HepG2 (cell line): ENCODE data around the gene ZNF512B. TPM values are rescaled to one million over a fixed set of nuclear protein-coding genes. Genes with fewer than 3 reads are reported as not detected.

ENCODE experiments used
- ATAC-seq: fragments of 200-7000 bp; cut with Tn5 transposase; 3 replicates; pipeline ENCODE4 v1.9.1; 2020; ENCODE audit warnings: mild to moderate bottlenecking, moderate library complexity
- BruUV-seq: library from RNA; stranded (reverse); fragments of 400-500 nt; replicated peaks from 2 replicates; lab custom pipeline; 2021; lab: Mats Ljungman, UMichigan
- CTCF ChIA-PET: fragments of 300-600 bp; formaldehyde crosslinking; extraction: SDS; loops from one replicate; lab custom pipeline; 2021; ENCODE audit warnings: low total read pairs, inconsistent platforms, low intra/inter-chr PET ratio; lab: Yijun Ruan, JAX
- POLR2A ChIA-PET: fragments of 350-600 bp; sonication (Branson Sonifier 250); formaldehyde crosslinking; loops from one replicate; lab custom pipeline; 2020; ENCODE audit warnings: antibody characterized with exemption, inconsistent platforms; lab: Yijun Ruan, JAX
- DNase-seq: peaks from one replicate; pipeline ENCODE4 v3.0.0-alpha.2; 2015; ENCODE audit warnings: low spot score
- FAIRE-seq: peaks from 3 replicates; lab custom pipeline; 2011; peaks lifted over from hg19 to GRCh38; lab: Jason Lieb, UNC
- H2AFZ ChIP-seq: one replicate; pipeline ENCODE4 v1.6.1; 2011; ENCODE audit warnings: low read length, inconsistent platforms
- H3K27ac ChIP-seq: fragments of 300-600 bp; 3 replicates; pipeline ENCODE4 v1.8.0; 2011; ENCODE audit warnings: mixed run types, mild to moderate bottlenecking, mixed read lengths, low read length, inconsistent platforms; ENCODE audit not compliant: insufficient read depth; ENCODE audit errors: extremely low read length
- H3K27me3 ChIP-seq, 2 experiments: fragments of 200-600 bp in 1 of 2; 2 replicates in 1 of 2; 3 replicates in 1 of 2; pipeline versions ENCODE4 v1.6.0 to v1.8.0; 2011; ENCODE audit warnings: low read length in 2 of 2, mild to moderate bottlenecking in 2 of 2, moderate library complexity in 2 of 2, inconsistent platforms in 1 of 2; ENCODE audit not compliant: insufficient read depth in 2 of 2, control insufficient read depth in 1 of 2
- H3K36me3 ChIP-seq, 2 experiments: fragments of 200-600 bp in 1 of 2; replicated peaks in 1 of 2; 2 replicates in 1 of 2; 3 replicates in 1 of 2; pipeline versions ENCODE4 v1.5.1 to v1.8.0; 2011; ENCODE audit warnings: low read length in 2 of 2, inconsistent platforms in 1 of 2; ENCODE audit not compliant: insufficient read depth in 2 of 2, control insufficient read depth in 1 of 2
- H3K4me1 ChIP-seq: 2 replicates; pipeline ENCODE4 v1.5.1; 2012; ENCODE audit warnings: low read length, inconsistent platforms; ENCODE audit not compliant: insufficient read depth
- H3K4me2 ChIP-seq: 2 replicates; pipeline ENCODE4 v1.6.0; 2011; ENCODE audit warnings: low read depth, low read length, inconsistent platforms
- H3K4me3 ChIP-seq, 3 experiments: fragments of 200-600 bp in 1 of 3; sonication (generic), shearing (Covaris generic) in 1 of 3; replicated peaks in 1 of 3; 2 replicates each; pipeline ENCODE4 v1.5.1; 2011 to 2016; ENCODE audit warnings: low read length in 3 of 3, inconsistent platforms in 2 of 3, low read depth in 2 of 3, mild to moderate bottlenecking in 2 of 3, control low read depth in 1 of 3, mixed read lengths in 1 of 3; ENCODE audit not compliant: insufficient read depth in 1 of 3
- H3K79me2 ChIP-seq: one replicate; pipeline ENCODE4 v1.6.1; 2011; ENCODE audit warnings: low read length, inconsistent platforms; ENCODE audit not compliant: insufficient read depth
- H3K9ac ChIP-seq: 2 replicates; pipeline ENCODE4 v1.6.0; 2011; ENCODE audit warnings: mild to moderate bottlenecking, low read depth, low read length, inconsistent platforms; ENCODE audit not compliant: insufficient read depth
- H3K9me3 ChIP-seq: 2 replicates; pipeline ENCODE4 v1.5.1; 2012; ENCODE audit warnings: mild to moderate bottlenecking, low read length
- H4K20me1 ChIP-seq: 2 replicates; pipeline ENCODE4 v1.6.0; 2011; ENCODE audit warnings: inconsistent platforms, mild to moderate bottlenecking, low read length, moderate library complexity; ENCODE audit not compliant: insufficient read depth
- FOXC1 ChIP-seq: sonication (generic); formaldehyde crosslinking; IDR thresholded peaks from 2 replicates; pipeline ENCODE4 v1.8.0; 2022; ENCODE audit warnings: mild to moderate bottlenecking, missing genetic modification reagents, borderline replicate concordance
- NRL ChIP-seq: sonication (generic); formaldehyde crosslinking; IDR thresholded peaks from 2 replicates; pipeline ENCODE4 v1.5.0; 2020; ENCODE audit warnings: missing genetic modification reagents, mild to moderate bottlenecking, moderate library complexity, borderline replicate concordance
- RAD51 ChIP-seq: fragments of 450-650 bp; IDR thresholded peaks from 2 replicates; pipeline ENCODE4 v1.6.1; 2016; ENCODE audit warnings: borderline replicate concordance
- TBX2 ChIP-seq: sonication (generic); formaldehyde crosslinking; IDR thresholded peaks from 2 replicates; pipeline ENCODE4 v1.5.0; 2020; ENCODE audit warnings: missing genetic modification reagents, mild to moderate bottlenecking, borderline replicate concordance
- TEAD3 ChIP-seq: optimal IDR thresholded peaks from 2 replicates; pipeline ENCODE3; 2016; ENCODE audit warnings: borderline replicate concordance
- ZC3H13 ChIP-seq: sonication (generic); formaldehyde crosslinking; IDR thresholded peaks from 2 replicates; pipeline ENCODE4 v1.8.1; 2023; ENCODE audit warnings: mild to moderate bottlenecking, missing genetic modification reagents, moderate library complexity
- ZNF20 ChIP-seq: sonication (generic); formaldehyde crosslinking; IDR thresholded peaks from 2 replicates; pipeline ENCODE4 v1.4.0; 2020; ENCODE audit warnings: mild to moderate bottlenecking, moderate library complexity, missing genetic modification reagents
- ZNF292 ChIP-seq: sonication (generic); formaldehyde crosslinking; IDR thresholded peaks from 2 replicates; pipeline ENCODE4 v1.8.1; 2022; ENCODE audit warnings: mild to moderate bottlenecking, low read depth, missing genetic modification reagents, borderline replicate concordance
- ZNF343 ChIP-seq: sonication (generic); formaldehyde crosslinking; IDR thresholded peaks from 2 replicates; pipeline ENCODE4 v1.4.0; 2020; ENCODE audit warnings: mild to moderate bottlenecking, missing genetic modification reagents
- ZNF737 ChIP-seq: sonication (generic); formaldehyde crosslinking; IDR thresholded peaks from 2 replicates; pipeline ENCODE4 v1.5.0; 2020; ENCODE audit warnings: missing genetic modification reagents, mild to moderate bottlenecking, borderline replicate concordance
- ZNF761 ChIP-seq: sonication (generic); formaldehyde crosslinking; conservative IDR thresholded peaks from 2 replicates; pipeline ENCODE4 v1.4.0; 2020; ENCODE audit warnings: mild to moderate bottlenecking, missing genetic modification reagents
- WGBS: methylation state at CpG from one replicate; pipeline ENCODE4 v1.1.6; 2017; ENCODE audit warnings: low lambda C conversion rate; 5-methylcytosine and 5-hydroxymethylcytosine counted together
- in situ Hi-C: cut with HindIII; loops from 2 replicates; pipeline ENCODE4 v1.10.0; 2017; ENCODE audit warnings: low pct_unique_long_range_greater_than_20kb; ENCODE audit not compliant: extremely low pct_ligation_motif_present
- intact Hi-C: fragments of 100-400 bp; cut with micrococcal nuclease; formaldehyde crosslinking; loops from one replicate; pipeline ENCODE4 v1.10.0; 2022; ENCODE audit not compliant: unreplicated experiment
- polyA plus RNA-seq, 8 experiments: library from polyadenylated mRNA; depleted of rRNA in 3 of 8; stranded (reverse) in 7 of 8; unstranded in 1 of 8; fragments of >200 nt; fragmentation: Illumina TruSeq in 4 of 8; extraction: Trizol in 4 of 8; gene quantifications; 2 replicates each; pipeline versions ENCODE4 v1.2.1 to v1.2.3, GENCODE V29; 2011 to 2016; ENCODE audit warnings: low read depth in 4 of 8, missing spikeins in 1 of 8, mixed read lengths in 1 of 8; ENCODE audit not compliant: insufficient read depth in 1 of 8
- total RNA-seq, 5 experiments: library from RNA; depleted of rRNA; stranded (reverse); fragments of >200 nt; fragmentation: Illumina TruSeq; extraction: Trizol; gene quantifications; 2 replicates each; pipeline ENCODE4 v1.2.3, GENCODE V29; 2016; ENCODE audit warnings: low read depth in 1 of 5
- TF ChIP-seq, protein P1 (sequence below): sonication (generic); formaldehyde crosslinking; IDR thresholded peaks from 2 replicates; pipeline ENCODE4 v1.5.0; 2020; ENCODE audit warnings: mild to moderate bottlenecking, missing genetic modification reagents, borderline replicate concordance
- TF ChIP-seq, protein P2 (sequence below): sonication (generic); formaldehyde crosslinking; IDR thresholded peaks from 2 replicates; pipeline ENCODE4 v1.5.0; 2020; ENCODE audit warnings: missing genetic modification reagents
- TF ChIP-seq, protein P3 (sequence below): sonication (generic); formaldehyde crosslinking; IDR thresholded peaks from 2 replicates; pipeline ENCODE4 v1.4.0; 2020; ENCODE audit warnings: missing genetic modification reagents

ZNF512B gene
- total and polyA plus RNA-seq, 2 of the 13 experiments (the other 11 are each of a cell fraction or from before 2014, with no cell fraction given): 11.5 to 30.6 TPM

DNA sequence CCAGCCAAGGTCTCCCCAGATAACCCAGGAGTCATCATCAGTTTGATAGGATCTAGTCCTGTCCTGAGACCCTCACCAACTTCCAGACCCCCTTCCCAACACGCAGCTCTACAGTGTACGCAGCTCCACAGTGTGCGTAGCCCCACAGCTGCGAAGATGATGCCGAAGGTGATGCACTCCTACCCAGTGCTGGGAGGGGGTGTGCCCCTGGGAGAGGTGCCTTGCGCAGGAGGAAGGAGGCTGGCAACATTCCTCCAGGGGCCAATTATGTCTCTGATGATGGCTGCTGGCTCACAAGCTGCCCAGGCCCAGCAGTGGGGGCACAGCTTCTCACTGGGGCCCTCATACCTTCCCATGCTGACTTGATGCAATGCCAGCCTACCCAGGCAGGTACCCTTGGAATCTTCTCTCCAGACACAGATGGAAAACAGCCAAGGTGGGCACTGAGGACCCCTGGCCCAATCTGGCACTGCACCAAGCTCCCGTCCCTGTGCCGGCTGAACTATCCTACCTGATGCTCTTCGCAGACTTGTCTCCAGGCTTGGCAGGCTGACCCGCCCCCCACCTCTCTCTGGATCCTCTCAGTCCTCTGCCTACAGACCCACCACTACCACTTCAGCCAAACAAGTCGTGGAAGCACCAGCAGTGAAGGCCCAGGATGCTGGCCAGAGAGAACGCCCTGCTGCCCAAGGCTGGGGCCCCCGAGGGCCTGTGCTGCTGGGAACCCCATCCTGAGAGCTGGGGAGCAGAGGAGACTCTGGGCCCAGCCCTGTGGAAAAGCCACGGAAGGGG, 1.4 kb downstream of the ZNF512B start:
- FAIRE-seq (peak; percentile 15), ATAC-seq (no peak; the same call in 2 of the 3 replicates), DNase-seq (no peak)
- Histone ChIP-seq H3K4me3 (peak overlapping the region; percentile 73 to 90 (median 89)), H3K4me2 (peak overlapping the region; percentile 77), H3K4me1 (peaks cover 45% of the 10 kb centered on the region), H3K9ac (peak overlapping the region; percentile 91), H2AFZ (no peak overlapping the region), H3K27me3 (no peaks in the 10 kb centered on the region), H3K27ac (peak overlapping the region; percentile 84), H3K9me3 (no peaks in the 10 kb centered on the region), H4K20me1 (no peaks in the 10 kb centered on the region), H3K36me3 (peaks cover 26 to 33% of the 10 kb centered on the region in 2 experiments), H3K79me2 (peaks cover 13% of the 10 kb centered on the region)
- BruUV-seq: TSS peak; percentile 49
- in situ Hi-C loops: no loop called here
- WGBS: 76% methylated on average over 13 of the region's 14 CpGs
- POLR2A ChIA-PET: interaction anchor here (0.5 to 3.1 kb wide), 11 partner anchors 9 to 327 kb away, joined by 3 to 78 read pairs (median 5); partner anchors contain the start of genes PRPF6, SAMD10, SLC2A4RG and TPD52L2
- intact Hi-C loops: loop anchor here (10.0 kb wide), 1 partner anchor 1604 kb away; the partner anchor contains the start of gene LAMA5
- CTCF ChIA-PET: no interaction called here
- TF ChIP-seq ZNF292 (CRISPR knock-in tag) (no peak), ZNF343 (CRISPR knock-in tag) (peak; percentile 17; the same call in 1 of the 2 replicates), TEAD3 (peak; percentile 23), NRL (CRISPR knock-in tag) (no peak), RAD51 (no peak), ZC3H13 (CRISPR knock-in tag) (peak; percentile 79), FOXC1 (CRISPR knock-in tag) (peak; percentile 16; the same call in 1 of the 2 replicates), ZNF761 (CRISPR knock-in tag) (peak; percentile 6; the same call in 1 of the 2 replicates), ZNF737 (peak; percentile 38; the same call in 1 of the 2 replicates), ZNF20 (CRISPR knock-in tag) (no peak), TBX2 (CRISPR knock-in tag) (no peak)
- TF ChIP-seq, protein P1, sequence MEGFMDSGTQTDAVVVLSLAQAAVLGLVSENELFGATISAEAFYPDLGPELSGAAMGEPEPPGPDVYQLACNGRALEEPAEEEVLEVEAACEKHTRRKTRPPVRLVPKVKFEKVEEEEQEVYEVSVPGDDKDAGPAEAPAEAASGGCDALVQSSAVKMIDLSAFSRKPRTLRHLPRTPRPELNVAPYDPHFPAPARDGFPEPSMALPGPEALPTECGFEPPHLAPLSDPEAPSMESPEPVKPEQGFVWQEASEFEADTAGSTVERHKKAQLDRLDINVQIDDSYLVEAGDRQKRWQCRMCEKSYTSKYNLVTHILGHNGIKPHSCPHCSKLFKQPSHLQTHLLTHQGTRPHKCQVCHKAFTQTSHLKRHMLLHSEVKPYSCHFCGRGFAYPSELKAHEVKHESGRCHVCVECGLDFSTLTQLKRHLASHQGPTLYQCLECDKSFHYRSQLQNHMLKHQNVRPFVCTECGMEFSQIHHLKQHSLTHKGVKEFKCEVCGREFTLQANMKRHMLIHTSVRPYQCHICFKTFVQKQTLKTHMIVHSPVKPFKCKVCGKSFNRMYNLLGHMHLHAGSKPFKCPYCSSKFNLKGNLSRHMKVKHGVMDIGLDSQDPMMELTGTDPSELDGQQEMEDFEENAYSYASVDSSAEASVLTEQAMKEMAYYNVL (CRISPR knock-in tag): no peak
- TF ChIP-seq, protein P2, sequence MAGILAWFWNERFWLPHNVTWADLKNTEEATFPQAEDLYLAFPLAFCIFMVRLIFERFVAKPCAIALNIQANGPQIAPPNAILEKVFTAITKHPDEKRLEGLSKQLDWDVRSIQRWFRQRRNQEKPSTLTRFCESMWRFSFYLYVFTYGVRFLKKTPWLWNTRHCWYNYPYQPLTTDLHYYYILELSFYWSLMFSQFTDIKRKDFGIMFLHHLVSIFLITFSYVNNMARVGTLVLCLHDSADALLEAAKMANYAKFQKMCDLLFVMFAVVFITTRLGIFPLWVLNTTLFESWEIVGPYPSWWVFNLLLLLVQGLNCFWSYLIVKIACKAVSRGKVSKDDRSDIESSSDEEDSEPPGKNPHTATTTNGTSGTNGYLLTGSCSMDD: 0 out of 2 replicates have a peak, but pooled peaks have one; percentile 38
- TF ChIP-seq, protein P3, sequence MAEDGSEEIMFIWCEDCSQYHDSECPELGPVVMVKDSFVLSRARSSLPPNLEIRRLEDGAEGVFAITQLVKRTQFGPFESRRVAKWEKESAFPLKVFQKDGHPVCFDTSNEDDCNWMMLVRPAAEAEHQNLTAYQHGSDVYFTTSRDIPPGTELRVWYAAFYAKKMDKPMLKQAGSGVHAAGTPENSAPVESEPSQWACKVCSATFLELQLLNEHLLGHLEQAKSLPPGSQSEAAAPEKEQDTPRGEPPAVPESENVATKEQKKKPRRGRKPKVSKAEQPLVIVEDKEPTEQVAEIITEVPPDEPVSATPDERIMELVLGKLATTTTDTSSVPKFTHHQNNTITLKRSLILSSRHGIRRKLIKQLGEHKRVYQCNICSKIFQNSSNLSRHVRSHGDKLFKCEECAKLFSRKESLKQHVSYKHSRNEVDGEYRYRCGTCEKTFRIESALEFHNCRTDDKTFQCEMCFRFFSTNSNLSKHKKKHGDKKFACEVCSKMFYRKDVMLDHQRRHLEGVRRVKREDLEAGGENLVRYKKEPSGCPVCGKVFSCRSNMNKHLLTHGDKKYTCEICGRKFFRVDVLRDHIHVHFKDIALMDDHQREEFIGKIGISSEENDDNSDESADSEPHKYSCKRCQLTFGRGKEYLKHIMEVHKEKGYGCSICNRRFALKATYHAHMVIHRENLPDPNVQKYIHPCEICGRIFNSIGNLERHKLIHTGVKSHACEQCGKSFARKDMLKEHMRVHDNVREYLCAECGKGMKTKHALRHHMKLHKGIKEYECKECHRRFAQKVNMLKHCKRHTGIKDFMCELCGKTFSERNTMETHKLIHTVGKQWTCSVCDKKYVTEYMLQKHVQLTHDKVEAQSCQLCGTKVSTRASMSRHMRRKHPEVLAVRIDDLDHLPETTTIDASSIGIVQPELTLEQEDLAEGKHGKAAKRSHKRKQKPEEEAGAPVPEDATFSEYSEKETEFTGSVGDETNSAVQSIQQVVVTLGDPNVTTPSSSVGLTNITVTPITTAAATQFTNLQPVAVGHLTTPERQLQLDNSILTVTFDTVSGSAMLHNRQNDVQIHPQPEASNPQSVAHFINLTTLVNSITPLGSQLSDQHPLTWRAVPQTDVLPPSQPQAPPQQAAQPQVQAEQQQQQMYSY (CRISPR knock-in tag): no peak
